ENCODE measurements around the gene ACBD4.

ACBD4 gene

DNA sequence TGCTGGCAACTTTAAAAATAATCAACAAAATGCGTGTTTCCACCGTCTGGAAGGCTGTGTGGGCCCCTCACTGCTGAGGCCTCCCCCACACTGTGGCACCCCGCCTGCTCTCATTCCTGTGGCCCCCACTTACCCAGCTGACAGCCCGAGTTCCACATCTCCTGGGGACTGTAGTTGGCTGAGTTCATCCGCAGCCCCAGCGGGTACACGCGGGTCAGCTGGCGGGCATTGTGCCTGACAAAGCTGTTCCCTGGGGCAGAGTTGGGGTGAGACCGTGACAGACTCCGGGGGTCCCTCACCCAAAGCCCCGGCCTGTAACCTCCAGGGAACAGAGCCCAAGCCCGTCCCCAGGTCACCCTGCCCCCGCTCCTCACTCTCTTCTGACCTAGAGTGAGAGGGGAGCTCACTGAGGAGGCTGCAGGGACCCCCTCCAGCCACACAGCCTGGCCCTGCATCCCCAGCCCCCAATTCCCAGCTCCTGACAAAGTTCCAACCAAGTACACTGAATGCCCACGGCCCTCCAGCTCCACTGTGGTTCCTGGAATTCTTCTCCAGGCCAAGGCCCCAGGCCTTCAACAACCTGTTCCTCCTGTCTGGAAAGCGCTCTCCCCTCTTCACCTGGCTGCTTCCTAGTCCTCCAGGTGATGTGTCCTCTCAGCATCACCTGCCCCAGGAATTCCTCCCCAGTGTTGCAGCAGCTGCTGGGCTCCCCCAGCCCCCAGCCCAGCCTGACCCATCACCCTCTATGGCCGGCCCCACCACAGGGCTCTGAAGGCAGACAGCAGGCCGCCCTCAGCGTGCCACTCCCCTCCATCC is 21.2 kb upstream of the ACBD4 start:
- no peak for TF ChIP-seq CTCF (IDR thresholded peaks at IDR 0.05; ENCODE audit: insufficient read depth, low read depth, low read length, missing control alignments)
- H3K4me3 ChIP-seq (ENCODE audit: low read length), result no peak overlapping the region
- DNase-seq (ENCODE audit: low read depth), result no peak

- DNase-seq (ENCODE audit: low read depth), result no peak
- TF ChIP-seq CTCF (IDR thresholded peaks at IDR 0.05; ENCODE audit: insufficient read depth, low read depth, low read length, missing control alignments), result no peak
- H3K4me3 ChIP-seq (ENCODE audit: low read length), result no peak overlapping the region
Measured at GRCh38 chr17:45115015-45115625, 20.4 kb upstream of the ACBD4 start.

DNA sequence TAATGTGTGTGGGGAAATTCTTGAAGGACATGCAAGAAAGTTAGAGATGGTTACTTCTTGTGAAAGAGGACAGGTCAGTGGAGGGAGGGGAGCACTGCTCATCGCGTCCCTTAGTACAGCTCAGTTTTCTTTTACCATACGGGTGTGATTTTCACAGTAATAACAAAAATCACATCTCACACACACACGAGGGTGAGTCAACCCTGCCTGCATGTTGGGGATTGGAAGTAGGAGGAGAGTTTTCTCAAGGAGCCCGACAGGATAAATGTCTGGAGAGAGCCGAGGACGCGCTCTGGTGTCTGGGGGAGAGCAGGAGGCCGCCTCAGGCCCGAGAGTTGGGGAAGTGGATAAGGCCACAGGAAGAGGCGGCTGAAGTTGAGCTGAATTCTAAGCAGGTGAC is 19.6 kb upstream of the ACBD4 start:
- TF ChIP-seq CTCF (IDR thresholded peaks at IDR 0.05; ENCODE audit: insufficient read depth, low read depth, low read length, missing control alignments), result no peak
- H3K4me3 ChIP-seq (ENCODE audit: low read length), result no peak overlapping the region
- no peak for DNase-seq (ENCODE audit: low read depth)

- no peak overlapping the region for H3K4me3 ChIP-seq (ENCODE audit: low read length)
- no peak for DNase-seq (ENCODE audit: low read depth)
- TF ChIP-seq CTCF (IDR thresholded peaks at IDR 0.05; ENCODE audit: insufficient read depth, low read depth, low read length, missing control alignments), result no peak
Measured at GRCh38 chr17:45116434-45117016, 19.0 kb upstream of the ACBD4 start.

GRCh38 chr17:45117334-45117733 is 18.2 kb upstream of the ACBD4 start:
- DNase-seq (ENCODE audit: low read depth), result no peak
- TF ChIP-seq CTCF (IDR thresholded peaks at IDR 0.05; ENCODE audit: insufficient read depth, low read depth, low read length, missing control alignments), result no peak
- no peak overlapping the region for H3K4me3 ChIP-seq (ENCODE audit: low read length)

- no peak for TF ChIP-seq CTCF (IDR thresholded peaks at IDR 0.05; ENCODE audit: insufficient read depth, low read depth, low read length, missing control alignments)
- H3K4me3 ChIP-seq (ENCODE audit: low read length), result no peak overlapping the region
- no peak for DNase-seq (ENCODE audit: low read depth)
Measured at GRCh38 chr17:45117848-45118646, 17.4 kb upstream of the ACBD4 start.

Data from epithelial cell of esophagus (primary cell).